ENCODE data around the gene POC1A.

DNA sequence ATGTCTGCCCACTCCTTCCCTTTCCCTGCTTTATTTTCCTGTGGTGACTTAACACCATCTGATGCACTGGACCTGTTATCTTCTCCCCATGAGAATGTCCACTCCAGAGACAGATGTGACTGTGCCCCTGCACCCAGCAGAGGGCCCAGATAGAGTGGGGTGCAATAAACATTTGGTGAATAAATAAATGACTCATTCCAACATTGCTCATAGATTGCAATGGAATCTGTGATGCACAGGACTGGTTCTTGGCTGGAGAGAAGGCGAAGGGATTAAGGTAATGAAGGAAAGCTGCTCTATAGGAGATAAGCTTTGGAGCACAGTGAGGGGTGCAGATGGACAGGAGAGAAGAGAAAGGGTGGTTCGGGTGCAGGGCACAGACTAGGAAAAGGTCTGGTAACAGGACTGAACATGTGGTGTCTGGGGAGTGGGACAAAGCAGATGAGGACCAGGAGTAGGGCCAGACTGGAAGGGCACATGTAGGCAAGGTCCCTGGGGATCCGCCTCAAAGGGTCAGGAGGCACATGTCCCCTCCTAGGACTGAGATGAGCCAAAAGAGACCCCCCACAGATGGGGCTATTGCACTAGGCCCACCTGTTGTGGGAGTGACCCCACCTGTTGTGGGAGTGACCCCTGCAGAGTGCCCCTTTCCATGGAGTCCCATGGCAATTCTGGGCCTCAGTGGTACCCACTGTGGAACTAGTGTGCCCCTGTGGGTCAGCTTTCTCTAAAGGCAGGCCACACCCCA, 17.5 kb upstream of the POC1A start:
- TF ChIP-seq, protein P1, sequence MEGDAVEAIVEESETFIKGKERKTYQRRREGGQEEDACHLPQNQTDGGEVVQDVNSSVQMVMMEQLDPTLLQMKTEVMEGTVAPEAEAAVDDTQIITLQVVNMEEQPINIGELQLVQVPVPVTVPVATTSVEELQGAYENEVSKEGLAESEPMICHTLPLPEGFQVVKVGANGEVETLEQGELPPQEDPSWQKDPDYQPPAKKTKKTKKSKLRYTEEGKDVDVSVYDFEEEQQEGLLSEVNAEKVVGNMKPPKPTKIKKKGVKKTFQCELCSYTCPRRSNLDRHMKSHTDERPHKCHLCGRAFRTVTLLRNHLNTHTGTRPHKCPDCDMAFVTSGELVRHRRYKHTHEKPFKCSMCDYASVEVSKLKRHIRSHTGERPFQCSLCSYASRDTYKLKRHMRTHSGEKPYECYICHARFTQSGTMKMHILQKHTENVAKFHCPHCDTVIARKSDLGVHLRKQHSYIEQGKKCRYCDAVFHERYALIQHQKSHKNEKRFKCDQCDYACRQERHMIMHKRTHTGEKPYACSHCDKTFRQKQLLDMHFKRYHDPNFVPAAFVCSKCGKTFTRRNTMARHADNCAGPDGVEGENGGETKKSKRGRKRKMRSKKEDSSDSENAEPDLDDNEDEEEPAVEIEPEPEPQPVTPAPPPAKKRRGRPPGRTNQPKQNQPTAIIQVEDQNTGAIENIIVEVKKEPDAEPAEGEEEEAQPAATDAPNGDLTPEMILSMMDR (IDR thresholded peaks at IDR 0.05): no peak
- no peak for TF ChIP-seq EZH2 (IDR thresholded peaks at IDR 0.05; ENCODE audit: borderline replicate concordance, insufficient read depth, low read depth, low read length, poor library complexity, severe bottlenecking)
